ENCODE results near the gene ITIH4.
"Not testable (repeated sequence)": the region's sequence is repeated elsewhere in the genome, so short reads cannot be mapped to it uniquely, and the experiment has no call there.

The ITIH4 gene

DNA sequence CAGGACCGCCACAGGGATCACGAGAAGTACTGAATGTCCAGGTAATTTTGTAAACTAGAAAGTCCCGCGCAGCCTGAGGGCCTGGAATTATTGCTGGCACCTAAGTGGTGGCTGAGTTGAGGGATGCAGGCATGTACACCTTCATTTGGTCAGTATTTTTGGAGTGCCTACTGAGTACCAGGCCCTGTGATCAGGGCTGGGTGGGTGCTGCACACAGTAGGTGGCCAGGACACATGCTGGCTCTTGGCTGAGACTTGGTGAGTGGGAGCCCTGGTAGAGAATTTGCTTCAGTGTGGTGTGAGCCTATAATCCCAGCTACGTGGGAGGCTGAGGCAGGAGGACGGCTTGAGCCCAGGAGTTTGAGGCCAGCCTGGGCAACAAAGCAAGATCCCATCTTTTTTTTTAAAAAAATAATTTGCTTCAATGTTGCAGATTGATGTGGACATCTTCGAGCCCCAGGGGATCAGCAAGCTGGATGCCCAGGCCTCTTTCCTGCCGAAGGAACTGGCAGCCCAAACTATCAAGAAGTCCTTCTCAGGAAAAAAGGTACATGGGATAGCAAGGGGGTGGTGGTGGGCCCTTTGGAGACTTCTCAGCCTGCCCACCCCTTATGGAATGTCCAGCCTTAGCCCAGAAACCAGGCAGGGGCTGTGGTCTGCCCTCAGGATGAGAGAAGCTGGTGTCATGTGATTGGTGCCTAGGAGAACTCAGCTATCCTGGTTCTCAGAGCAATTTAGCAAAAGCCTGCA is 50.5 kb downstream of the ITIH4 start:
- peak; percentile 42 for DNase-seq

DNA sequence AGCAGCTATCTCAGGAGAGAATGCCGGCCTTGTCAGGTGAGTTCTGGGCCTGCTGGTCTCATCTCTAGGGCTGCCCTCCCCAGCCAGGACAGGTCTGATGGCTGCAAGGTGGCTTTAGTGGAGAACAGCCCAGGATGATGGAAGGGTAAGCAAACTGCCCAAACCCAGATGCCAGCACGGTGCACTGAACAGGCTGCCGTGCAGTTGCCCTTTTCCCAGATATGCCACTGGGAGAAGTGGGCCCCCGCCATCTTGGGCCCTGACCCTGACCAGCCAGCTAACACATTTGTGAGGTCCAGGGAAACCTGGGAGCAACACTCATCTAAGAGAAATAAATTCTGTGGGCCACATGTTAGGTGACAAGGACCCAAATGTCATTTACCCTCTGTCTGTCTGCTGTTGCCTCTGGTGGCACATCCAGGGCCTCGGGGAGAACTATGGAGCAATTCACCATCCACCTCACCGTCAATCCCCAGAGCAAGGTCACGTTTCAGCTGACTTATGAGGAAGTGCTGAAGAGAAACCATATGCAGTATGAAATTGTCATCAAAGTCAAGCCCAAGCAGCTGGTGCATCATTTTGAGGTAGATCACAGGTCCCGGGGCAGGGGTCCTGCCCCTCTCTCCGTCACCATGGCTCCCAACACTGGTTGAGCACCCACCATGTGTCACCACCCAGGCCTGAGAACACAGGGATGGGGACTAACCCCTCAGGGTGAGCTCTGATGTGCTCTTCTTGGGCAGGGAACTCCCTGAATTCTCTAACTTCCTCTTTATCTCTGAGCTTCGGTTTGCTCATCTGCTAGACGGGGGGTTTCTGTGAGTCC is 51.2 kb downstream of the ITIH4 start:
- DNase-seq, result peak; percentile 28

DNA sequence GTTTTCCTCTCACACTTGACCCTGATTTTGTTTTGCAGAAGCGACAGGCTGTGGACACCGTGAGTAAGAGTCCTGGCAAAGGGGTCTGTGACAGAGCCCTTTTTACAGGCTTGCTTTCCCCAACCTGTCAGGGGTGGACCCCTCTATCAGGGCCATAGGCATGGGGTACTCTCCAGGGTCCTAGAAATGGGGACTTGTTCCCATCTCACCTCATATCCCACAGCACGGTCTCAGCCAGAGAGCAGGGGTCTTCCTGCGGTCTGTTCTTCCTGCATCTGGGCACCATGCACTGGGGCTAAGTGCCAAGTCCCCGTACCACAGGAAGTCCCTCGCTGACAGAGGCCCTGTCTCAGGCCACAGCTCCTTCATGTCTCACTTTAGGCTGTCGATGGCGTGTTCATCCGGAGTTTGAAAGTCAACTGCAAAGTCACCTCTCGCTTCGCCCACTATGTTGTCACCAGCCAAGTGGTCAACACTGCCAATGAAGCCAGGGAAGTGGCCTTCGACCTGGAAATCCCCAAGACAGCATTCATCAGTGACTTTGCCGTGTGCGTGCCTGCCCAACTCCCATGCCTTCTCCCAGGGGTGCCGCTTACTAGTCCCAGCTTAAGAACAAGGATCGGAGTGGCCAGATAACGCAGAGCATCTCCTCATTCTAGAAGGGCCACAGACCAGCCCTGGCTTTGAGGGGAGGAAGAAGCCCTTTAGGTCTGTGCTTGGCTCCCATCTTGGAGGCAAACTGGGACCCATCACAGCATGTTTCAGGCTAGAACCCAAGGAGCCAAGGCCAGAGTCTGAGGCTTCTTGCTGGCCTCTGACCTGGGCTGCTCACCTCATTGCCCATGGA is 52.3 kb downstream of the ITIH4 start:
- peak; percentile 36 for DNase-seq

DNA sequence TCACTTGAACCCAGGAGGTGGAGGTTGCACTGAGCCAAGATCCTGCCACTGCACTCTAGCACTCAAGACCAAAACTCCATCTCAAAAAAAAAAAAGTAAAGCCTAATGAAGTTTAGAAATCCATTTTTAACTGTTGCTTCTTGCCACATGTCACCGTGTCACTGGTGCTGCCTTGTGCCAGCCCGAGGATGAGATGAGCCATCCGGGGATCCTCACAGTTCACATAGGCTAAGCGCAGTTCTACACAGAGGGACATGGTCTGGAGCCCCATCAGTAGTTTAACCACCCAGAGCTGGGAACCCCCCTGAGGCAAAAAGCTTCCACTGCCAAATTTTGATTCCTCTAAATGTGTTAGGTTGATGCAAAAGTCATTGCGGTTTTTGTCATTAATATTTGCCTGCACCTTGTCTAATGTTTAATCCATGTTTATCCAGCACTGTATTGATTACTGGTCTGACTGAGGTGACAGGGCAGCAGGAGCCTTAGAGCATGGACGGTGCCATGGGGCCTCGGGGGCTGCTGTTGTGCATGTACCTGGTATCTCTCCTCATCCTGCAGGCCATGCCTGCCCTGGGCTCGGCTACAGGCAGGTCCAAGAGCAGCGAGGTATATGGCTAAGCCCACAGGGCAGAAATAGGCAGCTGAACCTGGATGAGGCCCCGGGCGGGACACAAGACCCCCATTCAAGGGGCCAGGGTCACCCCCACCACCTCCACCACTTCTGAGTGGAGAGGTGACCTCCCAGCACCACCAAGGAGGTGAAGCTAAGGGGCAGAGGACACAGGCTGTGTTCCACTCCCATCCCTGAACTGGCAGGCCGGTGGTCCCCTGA is 53.1 kb downstream of the ITIH4 start, which contains the start of gene ITIH1:
TSS of gene ITIH1 (plus strand) at position 473 of the 832 bp plus-strand sequence. CDS start at position 490, 17 bp downstream.
- DNase-seq, result peak; percentile 55

DNA sequence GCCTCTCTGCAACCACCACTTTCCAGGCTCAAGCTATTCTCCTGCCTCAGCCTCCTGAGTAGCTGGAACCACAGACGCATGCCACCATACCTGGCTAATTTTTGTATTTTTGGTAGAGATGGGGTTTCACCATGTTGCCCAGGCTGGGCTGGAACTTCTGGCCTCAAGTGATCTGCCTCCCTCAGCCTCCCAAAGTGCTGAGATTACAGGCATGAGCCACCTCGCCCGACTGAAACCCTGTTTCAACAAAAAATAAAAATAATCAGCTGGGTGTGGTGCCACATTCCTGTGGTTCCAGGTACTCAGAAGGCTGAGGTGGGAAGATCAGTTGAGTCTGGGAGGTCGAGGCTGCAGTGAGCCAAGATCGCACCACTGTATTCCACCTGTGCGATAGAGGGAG is 54.0 kb downstream of the ITIH4 start:
- not testable (repeated sequence) for DNase-seq

DNA sequence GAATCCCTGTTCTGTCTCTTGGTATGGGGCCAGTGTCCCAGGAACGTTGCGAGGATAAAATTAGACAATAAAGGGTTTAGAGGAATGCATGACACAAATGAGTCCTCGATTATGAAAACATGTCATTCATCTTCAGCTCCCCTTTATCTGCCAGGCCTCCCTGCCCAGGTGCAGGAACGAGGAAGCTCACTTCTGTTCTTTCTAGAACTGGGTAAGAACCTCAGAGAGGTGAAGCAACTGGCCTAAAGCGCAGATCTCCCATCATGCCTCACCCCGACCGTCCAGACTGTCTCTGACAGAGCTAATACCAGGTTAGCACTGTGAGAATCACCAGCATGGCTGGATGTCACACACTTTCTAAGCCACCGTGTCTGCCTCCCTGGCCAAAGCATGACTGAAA is 54.6 kb downstream of the ITIH4 start:
- DNase-seq, result peak; percentile 33

DNA sequence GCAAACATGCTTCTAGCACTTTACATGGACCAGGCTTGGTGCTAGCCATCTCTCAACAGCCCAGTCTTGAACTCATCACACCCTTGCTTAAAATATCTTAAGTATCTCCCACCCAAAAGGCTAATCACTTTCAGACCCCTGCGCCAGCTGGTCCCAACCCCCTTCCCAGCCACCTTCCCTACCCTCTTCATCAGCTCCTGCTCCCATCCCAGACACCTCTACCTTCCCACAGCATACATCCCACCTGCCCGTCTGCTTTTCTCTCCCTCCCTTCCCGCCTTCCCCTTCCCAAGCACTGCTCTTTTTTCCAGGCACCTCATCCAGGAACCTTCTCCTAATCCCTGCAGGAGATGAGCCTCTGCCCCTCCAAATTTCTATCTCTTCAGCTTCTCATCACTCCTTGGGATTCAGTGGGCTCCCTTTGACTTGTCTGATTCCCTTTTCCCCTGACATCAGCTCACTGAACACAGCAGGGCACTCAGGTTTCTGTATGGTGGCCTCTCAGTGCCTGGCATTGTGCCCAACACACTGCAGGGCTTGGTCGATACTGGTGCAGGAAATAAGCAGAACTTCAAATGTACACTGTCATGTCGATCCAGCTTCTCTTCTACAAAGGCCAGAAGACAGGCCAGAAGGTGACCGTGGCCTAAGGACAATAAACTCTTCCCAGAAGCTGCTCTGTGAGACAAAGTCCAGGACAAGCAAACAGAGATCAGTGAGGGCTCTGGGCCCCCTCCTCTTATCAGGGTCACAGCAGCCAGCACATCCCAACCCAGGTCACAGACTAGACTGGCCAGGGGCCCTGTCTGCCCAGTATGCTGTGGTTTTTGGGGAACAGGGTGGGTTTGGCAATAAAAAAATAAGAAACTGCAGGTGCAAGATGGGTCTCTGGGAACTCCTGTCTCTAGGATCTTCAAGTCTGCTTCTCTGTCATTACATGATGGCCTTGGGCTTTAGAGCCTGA is 55.3 kb downstream of the ITIH4 start:
- DNase-seq, result peak; percentile 56

DNA sequence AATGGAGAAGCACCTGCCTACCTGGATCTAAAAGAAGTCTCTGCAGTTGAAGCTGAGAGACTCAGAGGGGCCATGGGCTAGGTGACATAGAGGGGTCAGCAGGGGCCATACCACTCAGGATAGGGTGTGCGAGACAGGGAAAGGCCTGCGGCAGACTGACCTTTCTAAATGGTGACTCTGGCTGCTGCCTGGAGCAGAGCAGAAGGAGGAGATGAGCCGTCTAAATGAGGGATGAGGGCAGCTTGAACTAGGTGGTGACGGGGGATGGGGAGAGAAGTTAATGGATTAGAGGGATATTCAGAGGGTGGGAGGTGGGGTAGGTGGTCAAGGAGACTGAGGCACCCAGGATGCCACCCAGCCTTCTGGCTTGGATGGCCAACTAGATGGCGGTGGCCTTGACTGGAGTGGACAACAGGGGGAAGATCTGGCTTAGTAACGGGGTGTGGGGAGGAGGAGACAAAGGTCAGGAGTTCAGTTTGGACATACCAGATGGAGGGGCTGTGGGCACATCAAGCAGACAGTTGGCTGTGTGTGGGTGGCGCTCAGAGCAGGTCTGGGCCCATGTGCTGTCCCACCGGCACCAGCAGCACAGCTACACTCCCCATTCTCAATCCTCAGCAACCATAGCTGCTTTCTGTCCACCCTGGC is 56.3 kb downstream of the ITIH4 start:
- no peak for DNase-seq

DNA sequence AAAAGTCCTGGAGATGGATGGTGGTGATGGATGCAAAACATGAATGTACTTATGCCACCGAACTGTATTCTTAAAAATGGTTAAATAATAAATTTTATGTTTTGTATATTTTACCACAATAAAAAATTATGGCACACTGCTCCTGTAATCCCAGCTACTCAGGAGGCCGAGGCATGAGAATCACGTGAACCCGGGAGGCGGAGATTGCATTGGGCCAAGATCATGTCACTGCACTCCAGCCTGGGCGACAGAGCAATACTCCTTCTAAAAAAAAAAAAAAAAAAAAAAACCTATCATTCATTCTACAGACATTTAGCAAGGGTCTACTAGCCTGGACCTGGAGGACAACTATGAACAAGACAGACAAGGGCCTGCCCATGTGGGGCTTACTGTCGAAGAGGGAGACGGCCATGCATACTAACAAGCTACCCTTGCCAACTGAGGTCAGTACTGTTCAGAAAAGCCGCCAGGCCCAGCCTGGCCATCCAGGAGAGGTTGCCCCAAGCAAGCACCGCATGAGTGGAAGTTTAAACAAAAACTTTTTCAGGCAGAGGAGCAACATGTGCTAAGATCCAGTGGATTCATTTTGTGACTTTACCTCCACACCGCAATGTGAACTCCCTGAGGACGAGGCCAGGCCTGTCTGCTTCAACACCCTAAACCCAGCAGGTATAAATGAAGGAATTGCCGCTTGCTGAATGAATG is 57.0 kb downstream of the ITIH4 start:
- DNase-seq, result peak; percentile 47

DNA sequence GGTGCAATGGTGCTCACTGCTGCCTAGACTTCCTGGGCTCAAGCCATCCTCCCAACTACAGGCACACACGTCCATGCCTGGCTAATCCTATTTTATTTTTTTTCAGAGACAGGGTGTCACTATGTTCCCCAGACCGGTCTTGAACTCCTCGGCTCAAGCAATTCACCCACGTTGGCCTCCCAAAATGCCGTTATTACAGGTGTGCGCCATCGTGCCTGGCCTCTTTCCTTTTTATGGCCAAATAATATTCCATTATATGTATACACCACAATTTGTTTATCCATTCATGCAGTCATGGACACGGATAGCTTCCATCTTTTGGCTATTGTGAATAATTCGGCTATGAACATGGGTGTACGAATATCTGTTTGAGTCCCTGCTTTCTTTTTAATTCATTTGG is 58.8 kb downstream of the ITIH4 start:
- no peak for DNase-seq

DNA sequence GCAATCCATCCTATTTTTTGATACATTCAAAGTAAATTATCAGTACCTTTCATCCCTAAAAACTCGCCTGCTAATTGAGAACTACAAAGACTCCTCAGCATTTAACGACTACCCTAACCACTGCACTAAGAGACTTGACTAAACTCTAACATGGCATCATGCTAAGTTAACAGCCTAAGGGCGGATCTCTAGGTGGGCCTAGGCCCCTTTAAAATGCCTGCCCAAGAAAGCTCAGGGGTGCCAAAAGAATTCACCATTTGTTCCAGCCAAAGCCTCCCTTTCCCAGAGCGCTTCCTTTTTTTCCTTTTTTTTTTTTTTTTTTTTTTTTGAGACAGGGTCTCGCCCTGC is 59.2 kb downstream of the ITIH4 start:
- DNase-seq, result no peak

DNA sequence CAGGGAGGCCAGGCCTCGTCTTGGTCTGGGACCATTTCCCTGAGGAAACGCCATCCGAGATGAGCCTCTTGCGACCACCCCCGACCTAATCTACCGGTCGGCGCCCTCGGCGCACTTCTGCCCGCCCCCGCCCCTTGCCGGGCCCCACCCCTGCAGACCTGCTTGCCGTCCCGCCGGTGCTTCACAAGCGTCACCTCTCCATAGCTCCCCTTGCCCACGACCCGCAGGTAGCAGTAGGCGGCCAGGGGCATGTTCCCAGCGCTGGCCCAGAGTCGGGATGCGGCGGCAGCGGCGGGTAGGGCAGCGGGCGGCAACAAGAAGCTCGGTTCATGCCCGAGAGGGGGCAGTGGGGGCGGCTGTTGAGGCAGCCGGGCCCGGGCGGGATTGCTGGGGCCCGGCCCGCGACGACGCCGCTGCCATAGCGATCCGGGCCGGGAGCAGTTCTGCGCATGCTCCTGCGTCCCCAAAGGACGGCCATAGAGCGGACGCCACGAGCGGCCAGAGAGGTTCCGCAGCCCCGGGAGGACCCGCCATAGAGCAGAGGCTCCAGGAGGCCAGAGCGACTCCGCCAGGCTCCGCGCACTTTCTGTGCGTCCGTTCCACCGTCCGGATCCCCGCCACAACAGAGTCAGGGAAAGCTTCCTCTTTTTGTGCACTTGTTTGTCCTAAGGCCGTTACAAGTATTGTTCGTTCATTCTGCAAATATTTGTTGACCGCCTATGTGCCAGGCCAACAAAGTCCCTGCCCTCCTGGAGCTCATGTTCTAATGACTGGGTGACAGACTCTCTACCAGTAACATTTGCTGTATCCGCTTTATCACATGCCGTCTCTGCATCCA is 59.8 kb downstream of the ITIH4 start, which contains the start of gene NEK4:
TSS of gene NEK4 (minus strand) at position 445 of the 838 bp plus-strand sequence. CDS start at position 251, 194 bp downstream.
- DNase-seq, result peak; percentile 93

DNA sequence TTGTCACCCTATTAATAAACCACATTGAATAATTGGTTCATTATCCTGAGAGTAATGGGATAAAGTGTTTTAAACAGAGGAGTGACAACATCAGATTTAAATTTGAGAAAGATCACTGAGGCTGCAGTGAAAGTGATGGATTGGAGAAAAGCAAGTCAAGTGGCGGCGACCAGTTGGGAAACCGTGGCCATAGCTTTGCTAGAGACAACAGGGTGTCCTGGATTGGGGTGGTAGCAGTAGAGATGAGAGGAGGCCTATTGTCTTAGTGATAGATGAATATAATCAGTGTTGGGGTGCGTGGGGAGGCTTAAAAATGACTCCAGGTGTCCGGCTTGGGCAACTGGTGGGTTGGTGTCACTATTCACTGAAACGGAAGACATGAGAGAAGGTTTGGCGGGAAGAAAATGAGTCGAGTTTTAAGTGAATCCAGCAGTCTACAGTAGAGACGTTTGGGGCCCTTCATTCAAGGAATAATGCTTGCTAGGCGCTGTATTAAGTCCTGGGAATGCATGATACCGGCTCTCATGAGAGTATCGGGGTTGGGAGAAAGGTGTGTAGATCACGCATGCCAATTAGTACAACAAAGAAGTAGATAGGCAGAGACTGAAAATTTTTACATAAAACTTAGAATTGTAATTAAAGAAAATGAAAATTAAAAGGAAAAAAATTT is 60.6 kb downstream of the ITIH4 start:
- no peak for DNase-seq

DNA sequence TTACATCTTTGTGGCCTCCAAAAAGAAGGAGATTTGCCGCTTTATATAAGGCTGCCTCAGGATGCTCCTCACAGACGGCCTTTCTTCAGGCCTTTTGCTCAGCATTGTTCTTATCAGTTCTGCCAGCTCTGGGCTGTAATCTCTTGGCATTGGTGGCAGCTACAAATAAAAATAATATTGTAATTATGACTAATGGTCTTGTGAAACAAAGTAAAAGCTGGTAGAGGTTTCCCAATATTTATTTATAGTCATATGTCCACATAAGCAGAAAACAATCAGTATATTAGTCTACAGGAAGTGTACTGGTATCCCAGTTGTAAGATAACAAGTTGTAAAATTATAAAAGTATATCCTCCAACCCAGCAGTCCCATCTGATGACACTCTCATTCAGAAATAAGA is 67.0 kb downstream of the ITIH4 start:
- no peak for DNase-seq
